NCI-H2171 (cell line): ENCODE results near the gene ADCY2.

Experiments used
- DNase-seq: peaks from one replicate; lab custom pipeline; 2025; lab: John Stamatoyannopoulos, UW

The ADCY2 gene

GRCh38 chr5:7395947-7396712 lies at the start of gene ADCY2:
TSS of gene ADCY2 (plus strand) at chr5:7396138. CDS start at chr5:7396297, 159 bp downstream.
- no peak for DNase-seq

DNA sequence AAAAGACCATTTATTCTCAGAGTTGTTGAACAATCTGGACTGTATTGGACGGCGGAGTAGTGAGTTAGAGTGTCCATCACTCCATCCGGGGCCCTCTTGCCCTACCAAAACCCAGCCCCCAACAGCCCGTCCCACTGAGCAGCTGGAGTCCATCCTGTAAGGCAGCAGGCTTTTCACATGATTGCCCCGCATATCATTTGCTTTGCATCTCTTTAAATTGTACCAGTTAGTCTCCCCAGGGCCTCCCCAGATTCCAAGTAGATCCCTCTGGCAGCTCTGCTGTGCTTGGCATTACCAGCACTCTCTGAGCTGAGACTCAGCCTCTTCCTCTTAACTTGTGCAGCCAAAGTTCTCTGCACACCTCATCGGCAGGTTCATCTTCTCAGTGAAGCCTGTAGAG lies 48.6 kb upstream of the ADCY2 start:
- no peak for DNase-seq

- no peak for DNase-seq
Measured at GRCh38 chr5:7348168-7348854, 47.6 kb upstream of the ADCY2 start.

DNA sequence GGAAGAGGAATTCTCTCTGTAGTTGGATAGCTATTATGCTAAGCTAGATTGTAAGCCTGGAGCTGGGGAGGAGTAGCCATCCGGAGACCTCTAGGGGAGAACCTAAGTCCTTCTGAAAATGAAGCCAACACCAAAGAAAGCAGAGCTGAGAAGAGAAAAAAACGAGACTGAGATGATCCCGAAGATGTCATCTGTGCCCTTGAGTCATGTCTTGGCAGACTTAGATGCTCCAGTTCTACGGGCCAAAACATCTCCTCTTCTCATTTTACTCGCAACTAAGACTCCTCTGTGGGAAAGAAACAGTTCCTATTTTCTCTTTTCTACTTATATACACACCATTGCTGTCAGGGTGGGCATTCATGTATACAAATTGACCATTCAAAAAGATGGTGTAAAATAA lies 34.3 kb upstream of the ADCY2 start:
- DNase-seq: no peak

DNA sequence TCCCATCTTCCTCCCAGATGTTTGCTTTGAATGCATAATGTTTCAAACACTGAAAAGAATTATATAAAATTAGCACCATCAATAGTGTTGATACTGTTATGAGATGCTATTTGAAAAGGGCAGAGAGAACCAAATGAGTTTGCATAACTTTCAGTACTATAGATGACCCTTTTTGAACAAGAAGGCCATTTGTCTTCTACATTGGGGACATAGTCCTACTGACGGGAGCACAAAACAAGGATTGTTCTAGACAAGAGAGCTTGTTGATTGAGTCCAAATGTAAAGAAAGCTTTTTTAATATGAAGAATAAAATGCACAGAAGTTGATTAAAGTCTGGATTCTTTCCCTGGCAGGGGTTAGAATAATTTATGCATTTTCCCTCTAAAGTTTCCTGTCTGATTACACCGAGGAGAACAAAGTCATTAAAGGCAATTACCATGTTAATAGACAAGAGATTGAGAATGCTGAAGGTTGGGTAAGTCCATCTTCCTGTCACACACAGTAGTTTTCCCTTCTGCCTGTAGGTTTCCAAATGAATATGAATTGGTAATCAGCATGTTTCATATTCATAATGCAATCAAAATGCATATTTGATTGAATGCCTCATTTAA lies 32.8 kb upstream of the ADCY2 start:
- no peak for DNase-seq

DNA sequence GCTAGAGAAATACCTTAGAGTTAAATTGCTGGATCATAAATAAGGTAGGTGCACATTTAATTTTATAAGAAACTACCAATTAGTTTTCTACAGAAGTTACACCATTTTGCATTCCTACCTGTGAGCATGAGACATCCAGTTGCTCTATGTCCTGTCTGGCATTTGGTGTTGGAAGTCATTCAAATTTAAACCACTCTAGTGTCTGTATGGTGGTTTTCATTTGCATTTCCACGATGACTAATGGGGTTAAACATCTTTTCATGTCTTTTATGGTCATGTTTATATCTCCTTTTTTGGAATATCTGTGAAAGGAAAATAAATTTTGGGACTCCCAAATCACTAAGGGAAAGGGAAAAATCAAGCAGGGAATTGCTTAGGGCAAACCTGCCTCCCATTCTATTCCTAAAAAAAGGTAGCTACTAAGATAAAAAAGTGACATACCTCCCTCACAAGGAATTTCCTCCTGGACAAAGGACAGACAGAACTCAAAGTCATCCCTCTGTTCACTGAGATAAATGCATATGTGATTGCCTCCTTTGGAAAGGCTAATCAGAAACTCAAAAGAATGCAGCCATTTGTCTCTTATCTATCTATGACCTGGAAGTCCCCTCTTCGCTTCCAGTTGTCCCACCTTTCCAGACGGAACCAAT lies 31.6 kb upstream of the ADCY2 start:
- DNase-seq: no peak

- no peak for DNase-seq
Measured at GRCh38 chr5:7367780-7368179, 28.2 kb upstream of the ADCY2 start.

GRCh38 chr5:7372399-7372798 lies 23.5 kb upstream of the ADCY2 start:
- no peak for DNase-seq

GRCh38 chr5:7374186-7374585 lies 21.8 kb upstream of the ADCY2 start:
- no peak for DNase-seq

GRCh38 chr5:7375457-7375856 lies 20.5 kb upstream of the ADCY2 start:
- no peak for DNase-seq

GRCh38 chr5:7376871-7377270 lies 19.1 kb upstream of the ADCY2 start:
- DNase-seq: no peak

GRCh38 chr5:7377761-7378160 lies 18.2 kb upstream of the ADCY2 start:
- no peak for DNase-seq

DNA sequence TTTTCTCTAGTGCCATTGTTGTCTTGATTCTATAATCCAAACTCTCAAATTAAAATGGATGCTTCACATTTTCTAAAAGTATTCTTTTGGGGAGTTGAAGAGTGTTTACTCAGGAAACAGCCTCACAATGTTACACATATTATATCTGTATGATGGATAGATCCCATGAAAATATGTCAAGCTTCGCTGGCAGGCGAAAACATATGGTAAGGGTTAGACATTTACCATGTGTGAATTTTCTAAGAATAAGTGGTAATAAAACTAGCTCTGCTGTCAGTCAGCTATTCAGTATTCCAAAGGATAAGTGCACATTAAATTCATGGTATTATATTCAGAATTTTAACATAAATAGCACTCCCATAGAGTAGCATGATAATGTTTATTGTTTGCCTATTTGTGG lies 13.3 kb upstream of the ADCY2 start:
- DNase-seq: no peak

GRCh38 chr5:7385681-7386080 lies 10.3 kb upstream of the ADCY2 start:
- no peak for DNase-seq

GRCh38 chr5:7388553-7388952 lies 7.4 kb upstream of the ADCY2 start:
- DNase-seq: no peak

DNA sequence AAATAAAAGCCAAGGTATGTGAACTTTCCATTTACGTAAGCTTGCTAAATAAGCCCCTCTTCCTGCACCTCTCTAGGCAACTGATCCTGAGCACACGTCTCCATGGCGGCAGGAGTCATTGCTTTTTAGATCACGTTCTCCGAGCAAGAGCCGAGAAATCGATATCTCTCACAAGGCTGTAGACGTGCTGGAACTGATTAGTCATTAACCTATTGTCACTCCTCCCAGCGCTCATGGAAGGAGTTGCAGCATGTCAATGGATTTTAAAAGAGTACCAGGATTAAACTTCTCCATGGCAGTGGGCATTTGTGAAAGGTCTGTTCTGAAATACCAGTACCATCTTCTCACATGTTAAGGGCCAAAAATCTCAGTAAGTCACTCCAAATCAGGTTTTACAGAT lies 4.7 kb upstream of the ADCY2 start:
- DNase-seq: no peak

DNA sequence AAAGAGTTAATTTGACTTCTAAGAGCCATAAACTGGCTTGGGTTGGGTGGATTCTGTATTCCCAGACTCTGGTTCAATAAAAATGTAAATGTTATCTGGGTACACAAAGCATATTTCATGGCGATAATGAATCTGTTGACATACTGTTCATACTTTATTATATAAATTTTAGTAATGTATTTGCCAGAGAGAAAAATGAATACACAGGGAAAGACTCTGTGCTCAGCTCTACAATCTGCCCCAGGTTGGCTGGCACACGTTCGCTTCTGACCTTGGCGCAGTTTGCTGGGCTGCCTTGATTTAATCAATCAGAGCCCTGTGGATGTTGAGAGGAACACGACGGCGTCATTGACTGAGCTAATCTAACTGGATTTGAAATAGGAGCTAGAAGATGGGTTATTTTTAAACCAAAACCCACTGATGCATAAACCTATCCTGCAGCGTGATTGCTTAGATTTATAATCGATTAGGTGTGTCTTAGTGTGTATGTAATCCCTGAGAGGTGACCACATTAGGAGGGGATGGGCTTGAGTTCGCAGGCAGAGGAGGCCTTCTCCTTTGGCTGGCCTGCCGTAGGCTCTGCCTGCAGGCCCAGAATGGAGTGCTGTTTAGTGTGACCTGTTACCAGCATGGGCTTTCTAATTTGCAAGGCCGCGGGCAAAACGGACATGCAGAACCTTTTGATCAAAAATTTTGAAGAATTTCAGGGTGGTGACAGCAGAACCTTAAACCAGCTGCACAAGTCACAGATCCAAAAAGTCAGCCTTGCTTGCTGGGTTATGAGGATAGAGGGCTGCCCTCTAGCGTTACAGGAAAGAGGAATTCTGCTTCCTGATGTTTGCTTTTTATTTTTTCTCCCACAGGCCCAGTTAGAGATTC lies 3.9 kb upstream of the ADCY2 start:
- no peak for DNase-seq

DNA sequence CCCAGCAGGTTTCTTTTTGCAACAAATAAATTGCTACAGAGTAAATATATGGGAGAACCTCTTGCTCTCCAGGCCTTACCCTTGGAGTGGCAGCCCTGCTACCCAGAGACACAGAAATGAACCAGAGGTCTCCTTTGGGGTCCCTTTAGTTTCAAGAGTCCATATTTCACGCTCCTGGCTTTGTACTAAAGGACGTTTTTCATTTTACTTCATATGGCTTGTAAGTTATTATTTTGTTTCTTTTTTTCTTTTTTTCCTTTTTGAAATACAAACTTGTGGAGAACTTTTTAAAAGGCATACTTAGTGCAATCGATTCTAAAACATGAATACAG lies 3.3 kb upstream of the ADCY2 start:
- no peak for DNase-seq

- DNase-seq: no peak
Measured at GRCh38 chr5:7393921-7394799, 1.8 kb upstream of the ADCY2 start.

DNA sequence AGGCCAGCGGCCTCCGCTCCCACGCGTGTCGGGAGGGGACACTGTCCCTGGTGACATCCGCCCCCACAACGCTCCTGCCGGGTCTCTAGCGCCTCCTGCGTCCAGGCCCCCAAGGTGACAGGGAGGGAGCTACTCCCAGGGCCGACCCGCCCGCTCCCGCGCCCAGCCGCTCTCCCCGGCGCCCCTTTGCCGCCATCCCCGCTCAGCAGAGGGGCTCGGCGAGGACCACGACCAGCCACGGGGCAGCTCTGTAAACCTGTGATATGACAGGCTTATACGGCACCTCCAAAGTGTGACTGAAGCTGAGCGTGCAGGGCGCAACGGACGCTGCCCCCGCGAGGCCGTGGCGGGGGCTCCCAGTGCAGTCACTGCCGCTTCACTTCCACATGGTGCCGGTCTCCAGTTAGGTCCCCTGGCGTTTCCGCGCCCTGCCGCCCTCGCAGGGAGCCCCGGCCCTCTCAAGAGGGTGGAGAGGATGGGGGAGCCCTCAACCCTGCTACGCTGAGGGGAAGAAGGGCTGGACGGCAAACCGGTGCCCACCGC lies 978 bp upstream of the ADCY2 start:
- no peak for DNase-seq
